ENCODE data around the gene DGCR8.

The DGCR8 gene

GRCh38 chr22:20088263-20088648 is 8.2 kb downstream of the DGCR8 start:
- TF ChIP-seq EZH2phosphoT487 (IDR thresholded peaks at IDR 0.05; ENCODE audit: borderline replicate concordance, low read length) (no peak), CTCF (IDR thresholded peaks at IDR 0.05; ENCODE audit: low read depth, low read length, poor library complexity, severe bottlenecking) (no peak)
- Histone ChIP-seq H3K4me1 (ENCODE audit: control insufficient read depth, low read length) (peaks cover 19% of the 10 kb centered on the region), H3K9me3 (ENCODE audit: control insufficient read depth, insufficient read depth, low read length) (no peaks in the 10 kb centered on the region), H3K9me2 (replicated peaks; ENCODE audit: control insufficient read depth, low read length) (no peaks in the 10 kb centered on the region), H3K36me3 (ENCODE audit: control insufficient read depth, low read length) (peaks cover 94% of the 10 kb centered on the region), H3K79me2 (ENCODE audit: control insufficient read depth, low read length) (peaks cover 61% of the 10 kb centered on the region), H3F3A (ENCODE audit: control insufficient read depth, insufficient read depth) (no peaks in the 10 kb centered on the region), H3K27me3 (ENCODE audit: control insufficient read depth, low read length) (no peaks in the 10 kb centered on the region), H3K4me3 (ENCODE audit: low read length) (no peak overlapping the region), H4K20me1 (ENCODE audit: control insufficient read depth, insufficient read depth, low read depth, low read length) (peaks cover 16% of the 10 kb centered on the region; the same call in 1 of the 2 replicates), H3K4me2 (ENCODE audit: low read length) (no peak overlapping the region), H3K27ac (ENCODE audit: low read depth, low read length) (no peak overlapping the region)

- H3K36me3 ChIP-seq (ENCODE audit: control insufficient read depth, low read length): peaks cover 99% of the 10 kb centered on the region
- TF ChIP-seq EZH2phosphoT487 (IDR thresholded peaks at IDR 0.05; ENCODE audit: borderline replicate concordance, low read length) (no peak), CTCF (IDR thresholded peaks at IDR 0.05; ENCODE audit: low read depth, low read length, poor library complexity, severe bottlenecking) (no peak)
- H4K20me1 ChIP-seq (ENCODE audit: control insufficient read depth, insufficient read depth, low read depth, low read length): peaks cover 8% of the 10 kb centered on the region; the same call in 1 of the 2 replicates
- H3K4me3 ChIP-seq (ENCODE audit: low read length): no peak overlapping the region
- no peaks in the 10 kb centered on the region for H3F3A ChIP-seq (ENCODE audit: control insufficient read depth, insufficient read depth)
- peaks cover 8% of the 10 kb centered on the region for H3K4me1 ChIP-seq (ENCODE audit: control insufficient read depth, low read length)
- no peak overlapping the region for H3K4me2 ChIP-seq (ENCODE audit: low read length)
- no peaks in the 10 kb centered on the region for H3K27me3 ChIP-seq (ENCODE audit: control insufficient read depth, low read length)
- H3K27ac ChIP-seq (ENCODE audit: low read depth, low read length): no peak overlapping the region
- H3K79me2 ChIP-seq (ENCODE audit: control insufficient read depth, low read length): peaks cover 50% of the 10 kb centered on the region
- H3K9me2 ChIP-seq (replicated peaks; ENCODE audit: control insufficient read depth, low read length): no peaks in the 10 kb centered on the region
- no peaks in the 10 kb centered on the region for H3K9me3 ChIP-seq (ENCODE audit: control insufficient read depth, insufficient read depth, low read length)
Measured at GRCh38 chr22:20089226-20089976, 9.4 kb downstream of the DGCR8 start.

- H3F3A ChIP-seq (ENCODE audit: control insufficient read depth, insufficient read depth): no peaks in the 10 kb centered on the region
- peaks cover 42% of the 10 kb centered on the region for H3K79me2 ChIP-seq (ENCODE audit: control insufficient read depth, low read length)
- no peaks in the 10 kb centered on the region for H3K9me2 ChIP-seq (replicated peaks; ENCODE audit: control insufficient read depth, low read length)
- H3K4me1 ChIP-seq (ENCODE audit: control insufficient read depth, low read length): peaks cover under 1% of the 10 kb centered on the region; the same call in 1 of the 2 replicates
- TF ChIP-seq CTCF (IDR thresholded peaks at IDR 0.05; ENCODE audit: low read depth, low read length, poor library complexity, severe bottlenecking): no peak
- no peak for TF ChIP-seq EZH2phosphoT487 (IDR thresholded peaks at IDR 0.05; ENCODE audit: borderline replicate concordance, low read length)
- H3K4me3 ChIP-seq (ENCODE audit: low read length): no peak overlapping the region
- H4K20me1 ChIP-seq (ENCODE audit: control insufficient read depth, insufficient read depth, low read depth, low read length): peaks cover 4% of the 10 kb centered on the region; the same call in 1 of the 2 replicates
- H3K4me2 ChIP-seq (ENCODE audit: low read length): no peak overlapping the region
- H3K9me3 ChIP-seq (ENCODE audit: control insufficient read depth, insufficient read depth, low read length): no peaks in the 10 kb centered on the region
- no peak overlapping the region for H3K27ac ChIP-seq (ENCODE audit: low read depth, low read length)
- H3K27me3 ChIP-seq (ENCODE audit: control insufficient read depth, low read length): no peaks in the 10 kb centered on the region
- peaks cover 99% of the 10 kb centered on the region for H3K36me3 ChIP-seq (ENCODE audit: control insufficient read depth, low read length)
Measured at GRCh38 chr22:20089977-20090729, 10.1 kb downstream of the DGCR8 start.

All from DOHH2 (cell line).